Smooth muscle cell (in vitro differentiated cells): ENCODE measurements around the gene GNG5. TPM values are rescaled to one million over a fixed set of nuclear protein-coding genes. Genes with fewer than 3 reads are reported as not detected.

Source experiments
- DNase-seq: peaks from one replicate; lab custom pipeline; 2025; ENCODE audit not compliant: unreplicated experiment; lab: John Stamatoyannopoulos, UW
- H2AFZ ChIP-seq: fragments of 200-600 bp; sonication (generic); 2 replicates; pipeline ENCODE4 v1.6.0; 2016; ENCODE audit warnings: antibody characterized with exemption, low read depth, mild to moderate bottlenecking
- H3F3A ChIP-seq: fragments of 200-600 bp; sonication (generic); 2 replicates; pipeline ENCODE4 v1.6.0; 2017; ENCODE audit warnings: antibody characterized with exemption, low read depth
- H3K27ac ChIP-seq: fragments of 200-600 bp; sonication (generic); 2 replicates; pipeline ENCODE4 v1.5.1; 2016; ENCODE audit warnings: low read depth, mild to moderate bottlenecking
- H3K27me3 ChIP-seq: fragments of 200-600 bp; sonication (generic); 2 replicates; pipeline ENCODE4 v1.6.1; 2016; ENCODE audit warnings: low read depth, mild to moderate bottlenecking
- H3K36me3 ChIP-seq: fragments of 200-600 bp; sonication (generic); 2 replicates; pipeline ENCODE4 v1.5.1; 2016; ENCODE audit warnings: low read depth
- H3K4me1 ChIP-seq: fragments of 200-600 bp; sonication (generic); 2 replicates; pipeline ENCODE4 v1.5.1; 2016; ENCODE audit warnings: low read depth
- H3K4me2 ChIP-seq: fragments of 200-600 bp; sonication (generic); 2 replicates; pipeline ENCODE4 v1.6.0; 2016; ENCODE audit warnings: mild to moderate bottlenecking
- H3K4me3 ChIP-seq: fragments of 200-600 bp; sonication (generic); 2 replicates; pipeline ENCODE4 v1.5.1; 2016; ENCODE audit warnings: mild to moderate bottlenecking
- H3K79me2 ChIP-seq: fragments of 200-600 bp; sonication (generic); 2 replicates; pipeline ENCODE4 v1.6.0; 2016; ENCODE audit warnings: low read depth, mild to moderate bottlenecking
- H3K9ac ChIP-seq: fragments of 200-600 bp; sonication (generic); 2 replicates; pipeline ENCODE4 v1.6.0; 2016; ENCODE audit warnings: low read depth
- H3K9me3 ChIP-seq: fragments of 200-600 bp; sonication (generic); replicated peaks from 2 replicates; pipeline ENCODE4 v1.5.1; 2016; ENCODE audit warnings: low read depth
- H4K20me1 ChIP-seq: fragments of 200-600 bp; sonication (generic); 2 replicates; pipeline ENCODE4 v1.6.0; 2016; ENCODE audit warnings: low read depth
- CTCF ChIP-seq: fragments of 200-600 bp; sonication (generic); IDR thresholded peaks from 2 replicates; pipeline ENCODE4 v1.5.1; 2017; ENCODE audit warnings: borderline replicate concordance, mild to moderate bottlenecking, antibody characterized with exemption; ENCODE audit not compliant: insufficient read depth, poor library complexity, severe bottlenecking
- WGBS: methylation state at CpG from one replicate; pipeline ENCODE4 v1.1.7; 2016; ENCODE audit warnings: low lambda C conversion rate; 5-methylcytosine and 5-hydroxymethylcytosine counted together
- polyA plus RNA-seq: library from polyadenylated mRNA; unstranded; fragments of >200 nt; fragmentation: Nextera tagmentation; extraction: Ambion mirVana; gene quantifications from 2 replicates; pipeline ENCODE4 v1.2.1, GENCODE V29; 2016
- total RNA-seq: library from RNA; depleted of rRNA; stranded (reverse); fragments of >200 nt; gene quantifications from 2 replicates; pipeline ENCODE4 v1.2.3, GENCODE V29; 2014

Gene GNG5
- total and polyA plus RNA-seq, 2 experiments from 2014 or later, result 342 to 722 TPM

- TF ChIP-seq CTCF, result no peak
- Histone ChIP-seq H3F3A (peaks cover 14% of the 10 kb centered on the region), H3K36me3 (no peaks in the 10 kb centered on the region), H2AFZ (no peak overlapping the region), H3K79me2 (peaks cover 61% of the 10 kb centered on the region), H3K9me3 (no peaks in the 10 kb centered on the region), H3K27me3 (no peaks in the 10 kb centered on the region), H3K4me1 (peaks cover 23% of the 10 kb centered on the region), H3K4me2 (peak overlapping the region; percentile 91), H3K27ac (peak overlapping the region; percentile 98), H4K20me1 (peaks cover 55% of the 10 kb centered on the region), H3K4me3 (peak overlapping the region; percentile 88), H3K9ac (peak overlapping the region; percentile 93)
- DNase-seq, result no peak
- WGBS, result 10% methylated on average over 17 of the region's 17 CpGs
These were observed 1.5 kb downstream of the GNG5 start for GRCh38 chr1:84504580-84505492.

- no peaks in the 10 kb centered on the region for H3K9me3 ChIP-seq
- H3K4me2 ChIP-seq, result peak overlapping the region; percentile 91
- peaks cover 4% of the 10 kb centered on the region for H3K36me3 ChIP-seq
- TF ChIP-seq CTCF, result no peak
- H3F3A ChIP-seq, result peaks cover 19% of the 10 kb centered on the region
- H2AFZ ChIP-seq, result no peak overlapping the region
- H3K4me1 ChIP-seq, result peaks cover 23% of the 10 kb centered on the region
- H3K9ac ChIP-seq, result no peak overlapping the region
- peak overlapping the region; percentile 88 for H3K4me3 ChIP-seq
- no peak for DNase-seq
- no peaks in the 10 kb centered on the region for H3K27me3 ChIP-seq
- peaks cover 74% of the 10 kb centered on the region for H4K20me1 ChIP-seq
- H3K27ac ChIP-seq, result no peak overlapping the region
- WGBS, result 88% methylated on average over 5 of the region's 5 CpGs
- peaks cover 73% of the 10 kb centered on the region for H3K79me2 ChIP-seq
These were observed 3.5 kb downstream of the GNG5 start for GRCh38 chr1:84502927-84503326.

- no peak for TF ChIP-seq CTCF
- Histone ChIP-seq H3K9me3 (no peaks in the 10 kb centered on the region), H3K9ac (no peak overlapping the region), H3K79me2 (peaks cover 42% of the 10 kb centered on the region), H3K27me3 (no peaks in the 10 kb centered on the region), H3K27ac (peak overlapping the region; percentile 33), H3K36me3 (peaks cover 23% of the 10 kb centered on the region), H3F3A (peaks cover 41% of the 10 kb centered on the region), H3K4me3 (no peak overlapping the region), H3K4me2 (no peak overlapping the region), H4K20me1 (peaks cover 58% of the 10 kb centered on the region), H3K4me1 (no peaks in the 10 kb centered on the region), H2AFZ (no peak overlapping the region)
- WGBS, result 72% methylated on average over 2 of the region's 2 CpGs
- DNase-seq, result no peak
These were observed 8.6 kb downstream of the GNG5 start for GRCh38 chr1:84497631-84498275.
